Peyer's patch (tissue), 4 donors: ENCODE measurements around the gene ATP2B2. TPM values are rescaled to one million over a fixed set of nuclear protein-coding genes. Genes with fewer than 3 reads are reported as not detected.

Experiments
- DNase-seq, 3 donors: peaks; one replicate each; pipeline ENCODE4 v3.0.0-alpha.2; 2017 to 2019
- H3K27ac ChIP-seq, 4 donors: fragments of 200-600 bp; sonication (generic); one replicate each; pipeline ENCODE4 v1.5.1; 2016 to 2019
- H3K27me3 ChIP-seq, 2 donors: fragments of 200-600 bp; sonication (generic); one replicate each; pipeline ENCODE4 v1.5.1; 2019
- H3K36me3 ChIP-seq, 3 donors: fragments of 200-600 bp; sonication (generic); one replicate each; pipeline ENCODE4 v1.5.1; 2016 to 2019
- H3K4me1 ChIP-seq, 4 donors: fragments of 200-600 bp; sonication (generic); one replicate each; pipeline ENCODE4 v1.5.1; 2016 to 2019
- H3K4me3 ChIP-seq, 4 donors: fragments of 200-600 bp; sonication (generic); 1 replicate in 3 of 4; 2 replicates in 1 of 4; pipeline ENCODE4 v1.5.1; 2016 to 2019; ENCODE audit warnings: mild to moderate bottlenecking in 1 of 4
- H3K9me3 ChIP-seq, 4 donors: fragments of 200-600 bp; sonication (generic); one replicate each; pipeline ENCODE4 v1.5.1; 2016 to 2019; ENCODE audit warnings: mild to moderate bottlenecking in 1 of 4
- CTCF ChIP-seq, 6 experiments: fragments of 450-650 bp in 4 of 6; fragments of 200-600 bp in 2 of 6; sonication (generic) in 1 of 6; IDR thresholded peaks; one replicate each; pipeline ENCODE4 v1.5.1; 2017 to 2019; ENCODE audit warnings: antibody characterized with exemption in 6 of 6, mild to moderate bottlenecking in 3 of 6, moderate library complexity in 1 of 6
- POLR2A ChIP-seq, 2 donors: fragments of 450-650 bp; IDR thresholded peaks; one replicate each; pipeline ENCODE4 v1.5.1; 2017; ENCODE audit warnings: antibody characterized with exemption in 2 of 2, mild to moderate bottlenecking in 2 of 2, moderate library complexity in 2 of 2
- total RNA-seq, 4 donors: library from RNA; depleted of rRNA; stranded (reverse); fragments of >200 nt; gene quantifications; one replicate each; pipeline ENCODE4 v1.1.0, GENCODE V29; 2016

The ATP2B2 gene
- total RNA-seq, 4 donors from 2014 or later, result not detected

- no peak overlapping the region for H3K27ac ChIP-seq
- peaks cover 0 to 5% of the 10 kb centered on the region in 2 donors for H3K27me3 ChIP-seq
- H3K36me3 ChIP-seq, result no peaks in the 10 kb centered on the region
- TF ChIP-seq POLR2A (IDR thresholded peaks at IDR 0.05), result no peak
- TF ChIP-seq CTCF (IDR thresholded peaks at IDR 0.05), result no peak
- H3K9me3 ChIP-seq, result no peaks in the 10 kb centered on the region
- no peaks in the 10 kb centered on the region for H3K4me1 ChIP-seq
- no peak for DNase-seq
- H3K4me3 ChIP-seq, result no peak overlapping the region
These were observed 4.8 kb upstream of the ATP2B2 start for GRCh38 chr3:10510086-10510742.

GRCh38 chr3:10509325-10509724 is 3.9 kb upstream of the ATP2B2 start:
- Histone ChIP-seq H3K4me1 (no peaks in the 10 kb centered on the region), H3K27ac (no peak overlapping the region)
- TF ChIP-seq CTCF (IDR thresholded peaks at IDR 0.05) (no peak), POLR2A (IDR thresholded peaks at IDR 0.05) (no peak)

GRCh38 chr3:10508619-10509260 is 3.4 kb upstream of the ATP2B2 start:
- no peaks in the 10 kb centered on the region for H3K9me3 ChIP-seq
- no peak for TF ChIP-seq POLR2A (IDR thresholded peaks at IDR 0.05)
- no peak for TF ChIP-seq CTCF (IDR thresholded peaks at IDR 0.05)
- no peaks in the 10 kb centered on the region for H3K4me1 ChIP-seq
- no peaks in the 10 kb centered on the region for H3K36me3 ChIP-seq
- H3K4me3 ChIP-seq, result no peak overlapping the region
- H3K27me3 ChIP-seq, result peaks cover 0 to 10% of the 10 kb centered on the region in 2 donors
- no peak for DNase-seq
- no peak overlapping the region for H3K27ac ChIP-seq

More at GRCh38 chr3:10509325-10509724, 3.9 kb upstream of the ATP2B2 start:
- peaks cover 0 to 10% of the 10 kb centered on the region in 2 donors for H3K27me3 ChIP-seq
- no peak for DNase-seq
- no peak overlapping the region for H3K4me3 ChIP-seq
- no peaks in the 10 kb centered on the region for H3K36me3 ChIP-seq
- no peaks in the 10 kb centered on the region for H3K9me3 ChIP-seq

- no peak overlapping the region for H3K4me3 ChIP-seq
- no peaks in the 10 kb centered on the region for H3K4me1 ChIP-seq
- H3K9me3 ChIP-seq, result no peaks in the 10 kb centered on the region
- no peak for DNase-seq
- no peaks in the 10 kb centered on the region for H3K36me3 ChIP-seq
- H3K27me3 ChIP-seq, result peaks cover 0 to 10% of the 10 kb centered on the region in 2 donors
- TF ChIP-seq POLR2A (IDR thresholded peaks at IDR 0.05) (no peak), CTCF (IDR thresholded peaks at IDR 0.05) (no peak)
- H3K27ac ChIP-seq, result no peak overlapping the region
These were observed 2.8 kb upstream of the ATP2B2 start for GRCh38 chr3:10508235-10508618.

- DNase-seq, result no peak
- Histone ChIP-seq H3K27ac (no peak overlapping the region), H3K9me3 (no peaks in the 10 kb centered on the region), H3K4me1 (no peaks in the 10 kb centered on the region), H3K4me3 (no peak overlapping the region), H3K27me3 (peaks cover 0 to 10% of the 10 kb centered on the region in 2 donors), H3K36me3 (no peaks in the 10 kb centered on the region)
- TF ChIP-seq POLR2A (IDR thresholded peaks at IDR 0.05) (no peak), CTCF (IDR thresholded peaks at IDR 0.05) (no peak)
These were observed 1.9 kb upstream of the ATP2B2 start for GRCh38 chr3:10507331-10507730.
